Measurements from ENCODE around the gene IZUMO3.
"Not testable (repeated sequence)": the region's sequence is repeated elsewhere in the genome, so short reads cannot be mapped to it uniquely, and the experiment has no call there.

IZUMO3 gene

DNA sequence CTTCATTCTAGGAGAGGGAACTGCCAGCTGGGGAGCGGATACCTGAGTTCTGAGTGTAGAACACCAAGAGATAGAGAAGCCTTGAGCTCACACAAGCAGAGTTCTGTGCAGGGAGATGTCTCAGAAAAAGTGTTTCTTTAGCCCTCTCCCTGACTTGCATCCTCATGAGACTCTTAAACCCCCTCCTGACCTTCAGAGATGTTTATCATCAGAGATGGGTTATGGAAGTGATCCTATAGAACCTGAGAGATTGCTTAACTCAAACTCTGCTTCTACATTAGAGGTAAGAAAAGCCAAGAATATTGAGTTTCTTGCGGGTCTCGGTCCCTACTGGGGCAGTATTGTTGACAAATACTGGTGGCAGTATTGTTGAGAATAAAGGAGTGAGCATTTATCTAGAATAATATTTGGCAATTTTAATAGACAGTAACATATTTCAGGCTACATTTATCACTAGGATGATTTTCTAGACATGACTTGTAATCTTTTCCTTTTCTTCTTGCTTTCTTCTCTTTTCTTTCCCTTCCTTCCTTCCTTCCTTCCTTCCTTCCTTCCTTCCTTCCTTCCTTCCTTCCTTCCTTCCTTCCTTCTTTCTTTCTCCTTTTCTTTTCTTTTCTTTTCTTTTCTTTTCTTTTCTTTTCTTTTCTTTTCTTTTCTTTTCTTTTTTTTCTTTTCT is at the start of gene IZUMO3:
IZUMO3 (minus strand) TSS at position 51 of the 676 bp plus-strand sequence. CDS start 248 bp downstream, outside the sequence.
- no peak for DNase-seq

DNA sequence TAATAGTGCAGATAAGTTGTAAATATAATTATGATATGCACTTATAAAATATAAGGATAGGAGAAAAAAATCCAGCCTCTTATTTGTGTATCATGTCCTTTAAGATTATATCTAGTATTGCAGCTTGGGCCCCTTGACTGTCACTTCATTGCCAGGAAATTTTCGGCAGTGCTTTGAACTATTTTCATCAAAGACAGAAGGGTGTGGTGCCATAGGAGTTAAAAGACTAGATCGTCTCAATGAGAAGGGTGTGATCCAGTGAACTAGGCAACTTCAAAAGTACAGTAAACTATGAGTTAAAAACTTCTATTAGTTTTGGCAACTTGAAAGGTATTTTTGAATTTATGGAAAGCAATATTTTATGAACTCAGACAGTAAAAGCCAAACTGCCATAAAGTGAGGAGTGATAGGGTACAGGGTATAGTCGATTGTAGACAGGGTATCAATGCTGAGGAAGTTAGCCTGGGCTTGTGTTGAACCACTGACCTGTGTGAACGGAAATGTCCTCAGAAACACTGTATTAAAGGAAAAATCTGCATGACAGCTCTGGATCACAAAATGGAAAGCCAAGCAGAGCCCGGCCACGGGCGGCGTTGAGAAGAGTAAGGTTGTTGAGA is 48.6 kb upstream of the IZUMO3 start:
- no peak for DNase-seq

GRCh38 chr9:24590432-24590831 is 44.7 kb upstream of the IZUMO3 start:
- no peak for DNase-seq

DNA sequence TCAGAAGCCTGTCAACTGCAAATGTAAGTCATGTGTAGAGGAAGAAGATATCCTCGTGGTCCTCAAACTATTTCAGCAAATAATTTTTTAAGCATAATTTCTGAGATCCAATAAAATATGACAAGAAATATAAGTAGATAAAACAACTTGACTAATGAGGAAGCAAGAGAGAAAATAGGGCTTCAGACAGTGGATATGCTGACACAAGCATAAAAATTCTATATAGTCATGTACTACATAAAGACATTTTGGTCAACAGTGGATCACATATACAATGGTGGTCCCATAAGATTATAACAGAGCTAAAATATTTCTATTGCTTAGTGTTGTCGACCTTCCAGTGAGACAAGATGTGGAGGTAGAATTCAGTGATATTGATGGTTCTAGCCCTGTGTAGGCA is 42.2 kb upstream of the IZUMO3 start:
- DNase-seq = no peak

DNA sequence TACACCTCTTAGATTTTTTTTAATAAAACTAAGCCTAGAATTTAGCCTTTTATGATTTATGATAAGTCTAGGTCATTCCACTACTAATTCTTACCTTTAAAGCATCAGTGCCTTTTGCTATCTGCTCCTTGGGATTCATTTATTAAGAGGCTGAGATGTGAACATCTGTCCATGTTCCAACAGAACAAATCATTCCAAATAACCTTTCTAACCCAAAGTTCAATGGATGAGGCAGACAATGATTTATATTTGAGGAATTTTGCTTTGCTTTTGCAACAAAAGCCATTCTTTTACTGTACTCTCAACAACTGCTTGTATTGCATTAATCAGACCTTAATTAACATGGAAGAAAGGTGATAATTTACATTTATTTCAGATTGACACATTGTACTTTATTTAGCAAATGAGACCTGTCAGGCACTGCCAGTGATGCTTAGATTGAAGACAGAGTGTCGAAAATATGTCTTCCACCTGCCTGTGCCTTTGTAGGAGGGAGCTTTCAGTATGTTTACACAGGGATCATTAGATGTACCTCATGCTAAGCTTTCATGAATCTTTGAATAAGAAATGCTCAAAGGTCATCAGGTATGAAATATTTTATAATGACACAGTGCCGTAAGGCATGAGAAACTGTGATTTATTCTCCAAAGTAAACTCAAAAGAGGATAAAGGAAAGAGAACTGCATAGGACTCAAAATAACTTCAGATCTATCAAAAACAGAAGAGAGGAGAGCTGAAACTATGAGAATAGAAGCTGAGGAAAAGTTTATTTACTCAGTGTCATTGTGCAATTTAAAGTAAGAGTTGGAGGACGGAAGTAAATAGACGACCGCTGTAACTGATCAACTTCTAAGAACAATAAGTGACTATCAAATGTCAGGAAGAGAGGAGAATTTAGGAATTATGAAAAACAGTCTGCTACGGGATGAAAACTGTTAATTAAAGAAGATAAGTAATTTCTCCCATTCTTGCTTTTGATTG is 36.7 kb upstream of the IZUMO3 start:
- no peak for DNase-seq

- not testable (repeated sequence) for DNase-seq
These were observed 34.3 kb upstream of the IZUMO3 start for GRCh38 chr9:24580005-24580404.

DNA sequence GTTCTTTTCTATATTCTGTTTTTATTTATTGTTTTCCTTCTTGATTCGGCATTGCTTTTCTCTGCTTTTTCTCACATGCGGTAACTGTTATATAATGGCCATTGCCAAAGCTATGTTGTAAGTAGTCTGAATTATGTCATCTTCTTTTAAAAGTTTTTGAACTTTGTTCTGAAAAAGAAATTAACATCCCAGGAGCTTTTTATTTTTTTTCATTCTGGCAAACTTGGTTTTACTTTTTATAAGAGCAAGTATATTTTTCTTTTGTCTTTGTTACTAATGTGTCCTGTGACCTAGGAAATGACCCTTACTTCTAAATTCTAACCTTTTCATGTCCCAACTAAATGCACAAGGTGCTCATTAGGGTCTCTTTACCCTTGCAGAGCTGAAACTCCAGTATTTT is 26.7 kb upstream of the IZUMO3 start:
- no peak for DNase-seq

GRCh38 chr9:24561957-24562356 is 16.3 kb upstream of the IZUMO3 start:
- DNase-seq = no peak

DNA sequence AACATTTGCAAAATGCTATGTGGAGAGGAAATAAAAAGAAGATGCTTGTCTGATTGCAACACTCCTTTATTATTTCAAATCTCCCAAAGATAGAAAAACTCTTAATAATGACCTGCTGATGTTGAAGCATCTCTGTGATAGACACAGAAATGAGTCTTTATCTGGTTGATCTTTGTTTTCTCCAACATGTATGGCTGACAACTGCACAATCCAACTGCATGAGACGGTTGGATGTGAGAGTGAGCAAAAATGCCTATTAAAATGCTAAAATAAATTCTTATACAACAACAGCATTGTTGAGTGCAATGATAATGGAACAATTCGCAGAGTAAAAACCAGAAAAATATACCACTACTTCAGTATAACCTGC is 7.5 kb upstream of the IZUMO3 start:
- DNase-seq = no peak

GRCh38 chr9:24552526-24553182 is 7.0 kb upstream of the IZUMO3 start:
- DNase-seq = no peak

DNA sequence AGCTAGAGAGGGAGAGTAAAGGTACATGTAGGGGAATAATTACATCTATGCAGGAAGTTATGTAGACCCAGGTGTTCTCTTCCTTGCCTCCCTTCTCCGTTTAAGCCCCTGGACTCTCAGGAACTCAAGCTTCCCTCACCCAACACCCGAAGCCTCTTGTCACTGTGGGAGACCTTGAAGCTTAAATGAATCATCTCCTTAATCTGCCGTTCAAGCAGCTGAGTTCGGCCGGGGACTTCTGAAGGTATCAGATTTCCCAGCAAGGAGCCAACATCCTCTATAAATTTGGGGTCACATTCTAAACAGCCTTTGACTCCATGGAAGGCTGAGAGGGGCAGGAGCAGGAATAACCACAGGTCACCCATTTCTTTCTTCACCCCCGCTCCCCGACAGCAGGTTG is 412 bp downstream of the IZUMO3 start:
- no peak for DNase-seq

- DNase-seq = no peak
These were observed 27.2 kb downstream of the IZUMO3 start for GRCh38 chr9:24518545-24518944.

GRCh38 chr9:24516463-24516862 is 29.2 kb downstream of the IZUMO3 start:
- DNase-seq = no peak

GRCh38 chr9:24509850-24510249 is 35.8 kb downstream of the IZUMO3 start:
- DNase-seq = no peak

- DNase-seq = no peak
These were observed 41.2 kb downstream of the IZUMO3 start for GRCh38 chr9:24504521-24504920.

- DNase-seq = no peak
These were observed 43.3 kb downstream of the IZUMO3 start for GRCh38 chr9:24502206-24502937.

DNA sequence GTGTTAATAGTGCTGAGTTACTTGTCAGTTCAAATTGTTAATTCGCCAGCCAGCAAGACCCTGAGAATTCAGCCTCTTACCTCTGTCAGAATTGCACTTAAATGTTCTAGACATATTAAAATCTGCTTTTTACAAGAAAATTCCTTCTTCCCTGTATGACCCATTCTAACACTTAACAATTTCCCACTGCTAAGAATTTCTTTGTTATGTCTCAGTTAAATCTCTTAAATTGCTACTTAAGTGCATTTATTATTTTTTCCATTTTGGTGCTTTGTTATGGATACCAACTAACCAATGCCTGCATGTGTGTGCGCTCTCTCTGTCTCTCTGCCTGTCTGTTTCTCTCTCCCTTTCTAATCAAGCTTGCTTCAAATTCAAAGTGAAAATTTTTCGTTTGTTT is 44.9 kb downstream of the IZUMO3 start:
- no peak for DNase-seq

DNA sequence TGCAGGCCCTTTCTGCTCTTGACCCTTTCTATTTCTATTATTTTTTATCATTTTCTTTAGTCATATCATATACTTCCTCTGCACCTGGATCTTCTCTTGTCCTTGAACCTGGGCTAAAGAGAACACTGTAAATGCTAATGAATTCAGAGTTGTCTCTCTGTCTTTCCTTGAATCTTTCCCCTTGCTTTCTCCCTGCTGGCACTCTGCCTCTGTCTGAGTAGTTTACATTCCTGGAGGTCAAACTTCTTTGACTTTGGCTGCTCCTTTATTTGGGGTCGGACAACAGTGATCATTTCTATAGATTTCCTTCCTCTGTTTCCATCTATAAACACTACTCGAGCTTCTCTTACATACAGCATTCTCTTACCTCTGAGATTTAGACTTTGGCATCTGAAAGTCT is 47.1 kb downstream of the IZUMO3 start:
- DNase-seq = no peak

DNA sequence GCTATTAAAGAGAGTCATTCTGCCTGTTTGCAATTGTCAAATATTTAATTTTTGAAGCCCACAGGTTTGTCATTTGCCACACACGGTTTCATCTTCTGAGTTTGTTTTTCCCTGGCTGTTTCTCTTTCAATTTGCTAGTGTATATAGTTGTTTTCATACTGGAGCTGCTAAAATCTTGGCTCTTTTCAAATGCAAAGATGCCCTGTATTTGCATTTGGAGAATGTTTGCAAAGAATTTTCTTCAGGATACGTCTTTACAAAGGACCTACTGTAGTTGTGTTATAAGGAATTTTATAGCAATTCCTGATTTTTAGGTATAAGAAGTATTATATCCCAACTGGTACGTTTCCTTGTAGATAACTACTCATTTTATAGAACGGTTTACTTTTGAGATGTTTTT is 48.0 kb downstream of the IZUMO3 start:
- DNase-seq = no peak
